ENCODE data around the gene PRKG2. TPM values are rescaled to one million over a fixed set of nuclear protein-coding genes. Genes with fewer than 3 reads are reported as not detected.
"Not testable (repeated sequence)": the region's sequence is repeated elsewhere in the genome, so short reads cannot be mapped to it uniquely, and the experiment has no call there.

Gene PRKG2
- polyA plus RNA-seq, 1 donor from 2014 or later, result 0.16 TPM

DNA sequence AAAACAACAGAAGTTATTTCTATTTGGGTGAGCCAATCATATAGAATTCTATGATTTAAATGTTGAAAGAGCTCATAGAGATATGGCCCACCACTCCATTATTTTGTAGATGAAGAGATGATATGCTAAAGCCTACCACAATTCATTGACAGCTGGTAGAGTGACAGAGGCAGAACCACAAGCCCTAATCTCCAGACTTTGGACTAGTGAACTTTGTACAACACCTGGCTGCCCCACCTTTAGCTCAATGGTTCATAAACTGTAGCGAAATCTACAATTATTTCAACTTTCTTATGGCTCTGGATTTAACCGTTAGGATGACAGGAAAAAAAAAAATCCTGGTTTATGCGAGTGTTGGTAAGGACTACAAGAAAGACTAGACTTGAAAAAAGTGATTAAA is 50.9 kb downstream of the PRKG2 start:
- H3K36me3 ChIP-seq (ENCODE audit: insufficient read depth, low read length), result no peaks in the 10 kb centered on the region
- no peaks in the 10 kb centered on the region for H3K79me2 ChIP-seq (replicated peaks; ENCODE audit: insufficient read depth, low read length)
- TF ChIP-seq TAF1 (IDR thresholded peaks at IDR 0.05; ENCODE audit: low read depth) (no peak), MXI1 (conservative IDR thresholded peaks at IDR 0.05; ENCODE audit: poor library complexity, severe bottlenecking) (no peak), SMC3 (conservative IDR thresholded peaks at IDR 0.05; ENCODE audit: poor library complexity) (no peak), POLR2AphosphoS5 (IDR thresholded peaks at IDR 0.05) (no peak), EZH2 (IDR thresholded peaks at IDR 0.05; ENCODE audit: borderline replicate concordance, insufficient read depth, low read length, poor library complexity, severe bottlenecking) (no peak), EP300 (conservative IDR thresholded peaks at IDR 0.05; ENCODE audit: poor library complexity, severe bottlenecking) (no peak), RAD21 (conservative IDR thresholded peaks at IDR 0.05) (no peak)
- TF ChIP-seq, protein P1, sequence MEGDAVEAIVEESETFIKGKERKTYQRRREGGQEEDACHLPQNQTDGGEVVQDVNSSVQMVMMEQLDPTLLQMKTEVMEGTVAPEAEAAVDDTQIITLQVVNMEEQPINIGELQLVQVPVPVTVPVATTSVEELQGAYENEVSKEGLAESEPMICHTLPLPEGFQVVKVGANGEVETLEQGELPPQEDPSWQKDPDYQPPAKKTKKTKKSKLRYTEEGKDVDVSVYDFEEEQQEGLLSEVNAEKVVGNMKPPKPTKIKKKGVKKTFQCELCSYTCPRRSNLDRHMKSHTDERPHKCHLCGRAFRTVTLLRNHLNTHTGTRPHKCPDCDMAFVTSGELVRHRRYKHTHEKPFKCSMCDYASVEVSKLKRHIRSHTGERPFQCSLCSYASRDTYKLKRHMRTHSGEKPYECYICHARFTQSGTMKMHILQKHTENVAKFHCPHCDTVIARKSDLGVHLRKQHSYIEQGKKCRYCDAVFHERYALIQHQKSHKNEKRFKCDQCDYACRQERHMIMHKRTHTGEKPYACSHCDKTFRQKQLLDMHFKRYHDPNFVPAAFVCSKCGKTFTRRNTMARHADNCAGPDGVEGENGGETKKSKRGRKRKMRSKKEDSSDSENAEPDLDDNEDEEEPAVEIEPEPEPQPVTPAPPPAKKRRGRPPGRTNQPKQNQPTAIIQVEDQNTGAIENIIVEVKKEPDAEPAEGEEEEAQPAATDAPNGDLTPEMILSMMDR (IDR thresholded peaks at IDR 0.05; ENCODE audit: poor library complexity, severe bottlenecking), result no peak
- TF ChIP-seq, protein P2, sequence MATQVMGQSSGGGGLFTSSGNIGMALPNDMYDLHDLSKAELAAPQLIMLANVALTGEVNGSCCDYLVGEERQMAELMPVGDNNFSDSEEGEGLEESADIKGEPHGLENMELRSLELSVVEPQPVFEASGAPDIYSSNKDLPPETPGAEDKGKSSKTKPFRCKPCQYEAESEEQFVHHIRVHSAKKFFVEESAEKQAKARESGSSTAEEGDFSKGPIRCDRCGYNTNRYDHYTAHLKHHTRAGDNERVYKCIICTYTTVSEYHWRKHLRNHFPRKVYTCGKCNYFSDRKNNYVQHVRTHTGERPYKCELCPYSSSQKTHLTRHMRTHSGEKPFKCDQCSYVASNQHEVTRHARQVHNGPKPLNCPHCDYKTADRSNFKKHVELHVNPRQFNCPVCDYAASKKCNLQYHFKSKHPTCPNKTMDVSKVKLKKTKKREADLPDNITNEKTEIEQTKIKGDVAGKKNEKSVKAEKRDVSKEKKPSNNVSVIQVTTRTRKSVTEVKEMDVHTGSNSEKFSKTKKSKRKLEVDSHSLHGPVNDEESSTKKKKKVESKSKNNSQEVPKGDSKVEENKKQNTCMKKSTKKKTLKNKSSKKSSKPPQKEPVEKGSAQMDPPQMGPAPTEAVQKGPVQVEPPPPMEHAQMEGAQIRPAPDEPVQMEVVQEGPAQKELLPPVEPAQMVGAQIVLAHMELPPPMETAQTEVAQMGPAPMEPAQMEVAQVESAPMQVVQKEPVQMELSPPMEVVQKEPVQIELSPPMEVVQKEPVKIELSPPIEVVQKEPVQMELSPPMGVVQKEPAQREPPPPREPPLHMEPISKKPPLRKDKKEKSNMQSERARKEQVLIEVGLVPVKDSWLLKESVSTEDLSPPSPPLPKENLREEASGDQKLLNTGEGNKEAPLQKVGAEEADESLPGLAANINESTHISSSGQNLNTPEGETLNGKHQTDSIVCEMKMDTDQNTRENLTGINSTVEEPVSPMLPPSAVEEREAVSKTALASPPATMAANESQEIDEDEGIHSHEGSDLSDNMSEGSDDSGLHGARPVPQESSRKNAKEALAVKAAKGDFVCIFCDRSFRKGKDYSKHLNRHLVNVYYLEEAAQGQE (IDR thresholded peaks at IDR 0.05; ENCODE audit: borderline replicate concordance), result no peak
- no peaks in the 10 kb centered on the region for H3K9me2 ChIP-seq (ENCODE audit: insufficient read depth, low read length)
- no peak overlapping the region for H3K4me2 ChIP-seq (ENCODE audit: low read length)
- no peak overlapping the region for H3K27ac ChIP-seq (ENCODE audit: low read length)
- no peak overlapping the region for H3K4me3 ChIP-seq (ENCODE audit: low read length)
- H3K27me3 ChIP-seq (ENCODE audit: insufficient read depth, low read depth, low read length), result no peaks in the 10 kb centered on the region
- no peak overlapping the region for H2AFZ ChIP-seq (ENCODE audit: low read depth, low read length)
- no peak overlapping the region for H3K9ac ChIP-seq (ENCODE audit: low read length)
- no peaks in the 10 kb centered on the region for H3F3A ChIP-seq (ENCODE audit: insufficient read depth, low read length, poor library complexity, severe bottlenecking)
- no peaks in the 10 kb centered on the region for H3K9me3 ChIP-seq (ENCODE audit: low read length)
- H4K20me1 ChIP-seq (ENCODE audit: insufficient read depth), result no peaks in the 10 kb centered on the region

GRCh38 chr4:81162752-81163458 is 52.1 kb downstream of the PRKG2 start:
- H2AFZ ChIP-seq (ENCODE audit: low read depth, low read length), result no peak overlapping the region
- no peak overlapping the region for H3K9ac ChIP-seq (ENCODE audit: low read length)
- no peak overlapping the region for H3K27ac ChIP-seq (ENCODE audit: low read length)
- no peaks in the 10 kb centered on the region for H3F3A ChIP-seq (ENCODE audit: insufficient read depth, low read length, poor library complexity, severe bottlenecking)
- H3K27me3 ChIP-seq (ENCODE audit: insufficient read depth, low read depth, low read length), result no peaks in the 10 kb centered on the region
- no peaks in the 10 kb centered on the region for H3K36me3 ChIP-seq (ENCODE audit: insufficient read depth, low read length)
- no peaks in the 10 kb centered on the region for H3K9me3 ChIP-seq (ENCODE audit: low read length)
- no peak overlapping the region for H3K4me2 ChIP-seq (ENCODE audit: low read length)
- TF ChIP-seq POLR2AphosphoS5 (IDR thresholded peaks at IDR 0.05) (no peak), MXI1 (conservative IDR thresholded peaks at IDR 0.05; ENCODE audit: poor library complexity, severe bottlenecking) (no peak), TAF1 (IDR thresholded peaks at IDR 0.05; ENCODE audit: low read depth) (no peak), SMC3 (conservative IDR thresholded peaks at IDR 0.05; ENCODE audit: poor library complexity) (no peak), EP300 (conservative IDR thresholded peaks at IDR 0.05; ENCODE audit: poor library complexity, severe bottlenecking) (no peak), EZH2 (IDR thresholded peaks at IDR 0.05; ENCODE audit: borderline replicate concordance, insufficient read depth, low read length, poor library complexity, severe bottlenecking) (no peak), RAD21 (conservative IDR thresholded peaks at IDR 0.05) (no peak)
- TF ChIP-seq, protein P1 (IDR thresholded peaks at IDR 0.05; ENCODE audit: poor library complexity, severe bottlenecking), result no peak
- no peaks in the 10 kb centered on the region for H4K20me1 ChIP-seq (ENCODE audit: insufficient read depth)
- H3K9me2 ChIP-seq (ENCODE audit: insufficient read depth, low read length), result no peaks in the 10 kb centered on the region
- H3K4me3 ChIP-seq (ENCODE audit: low read length), result no peak overlapping the region
- no peaks in the 10 kb centered on the region for H3K79me2 ChIP-seq (replicated peaks; ENCODE audit: insufficient read depth, low read length)

GRCh38 chr4:81153714-81154323 is 61.2 kb downstream of the PRKG2 start:
- H3K9me2 ChIP-seq (ENCODE audit: insufficient read depth, low read length); H3K79me2 ChIP-seq (replicated peaks; ENCODE audit: insufficient read depth, low read length); H3K27me3 ChIP-seq (ENCODE audit: insufficient read depth, low read depth, low read length); H3K36me3 ChIP-seq (ENCODE audit: insufficient read depth, low read length); H3K4me2 ChIP-seq (ENCODE audit: low read length); H3K9ac ChIP-seq (ENCODE audit: low read length); H2AFZ ChIP-seq (ENCODE audit: low read depth, low read length); H3K4me3 ChIP-seq (ENCODE audit: low read length); H4K20me1 ChIP-seq (ENCODE audit: insufficient read depth); H3F3A ChIP-seq (ENCODE audit: insufficient read depth, low read length, poor library complexity, severe bottlenecking); H3K9me3 ChIP-seq (ENCODE audit: low read length); H3K27ac ChIP-seq (ENCODE audit: low read length): not testable (repeated sequence)

All from neural cell (in vitro differentiated cells).